HCT116 (cell line): ENCODE results near the gene NFKB1.

Experiments used
- EZH2 ChIP-seq: fragments of 200-600 bp; sonication (generic); IDR thresholded peaks from 2 replicates; pipeline ENCODE4 v1.6.1; 2017; ENCODE audit warnings: antibody characterized with exemption, mixed run types
- FOSL1 ChIP-seq: IDR thresholded peaks from 2 replicates; pipeline ENCODE4 v1.6.1; 2012; ENCODE audit warnings: low read depth
- POLR2A ChIP-seq: IDR thresholded peaks from 2 replicates; pipeline ENCODE4 v1.7.0; 2011; ENCODE audit warnings: borderline replicate concordance; ENCODE audit not compliant: insufficient read depth, insufficient read length; ENCODE audit errors: extremely low read depth
- RAD21 ChIP-seq: IDR thresholded peaks from 2 replicates; pipeline ENCODE4 v1.6.1; 2012; ENCODE audit warnings: low read depth, mild to moderate bottlenecking
- SRF ChIP-seq: IDR thresholded peaks from 2 replicates; pipeline ENCODE4 v1.6.1; 2012; ENCODE audit warnings: low read depth
- ZNF274 ChIP-seq: fragments of 200-500 bp; sonication (Bioruptor generic); IDR thresholded peaks from 2 replicates; pipeline ENCODE4 v1.6.1; 2014; ENCODE audit warnings: mild to moderate bottlenecking, low read depth, low read length, inconsistent platforms
- TF ChIP-seq, protein P1 (sequence below), 3 experiments: fragments of 200-600 bp in 1 of 3; sonication (generic) in 1 of 3; IDR thresholded peaks in 2 of 3; conservative IDR thresholded peaks in 1 of 3; 2 replicates each; pipeline ENCODE4 v1.5.1; 2012 to 2017; ENCODE audit warnings: low read depth in 2 of 3, low read length in 2 of 3, antibody characterized with exemption in 1 of 3, borderline replicate concordance in 1 of 3, control low read depth in 1 of 3, mild to moderate bottlenecking in 1 of 3, mixed read lengths in 1 of 3, mixed run types in 1 of 3, moderate library complexity in 1 of 3; ENCODE audit not compliant: insufficient read depth in 1 of 3
- TF ChIP-seq, protein P2 (sequence below): IDR thresholded peaks from 2 replicates; pipeline ENCODE4 v1.6.1; 2011; ENCODE audit warnings: mild to moderate bottlenecking, low read length, moderate library complexity; ENCODE audit not compliant: insufficient replicate concordance; ENCODE audit errors: extremely low read depth
- TF ChIP-seq, protein P3 (sequence below): IDR thresholded peaks from 2 replicates; pipeline ENCODE4 v1.6.1; 2012

GRCh38 chr4:102624505-102624904, 123.3 kb downstream of the NFKB1 start:
- TF ChIP-seq, protein P1, sequence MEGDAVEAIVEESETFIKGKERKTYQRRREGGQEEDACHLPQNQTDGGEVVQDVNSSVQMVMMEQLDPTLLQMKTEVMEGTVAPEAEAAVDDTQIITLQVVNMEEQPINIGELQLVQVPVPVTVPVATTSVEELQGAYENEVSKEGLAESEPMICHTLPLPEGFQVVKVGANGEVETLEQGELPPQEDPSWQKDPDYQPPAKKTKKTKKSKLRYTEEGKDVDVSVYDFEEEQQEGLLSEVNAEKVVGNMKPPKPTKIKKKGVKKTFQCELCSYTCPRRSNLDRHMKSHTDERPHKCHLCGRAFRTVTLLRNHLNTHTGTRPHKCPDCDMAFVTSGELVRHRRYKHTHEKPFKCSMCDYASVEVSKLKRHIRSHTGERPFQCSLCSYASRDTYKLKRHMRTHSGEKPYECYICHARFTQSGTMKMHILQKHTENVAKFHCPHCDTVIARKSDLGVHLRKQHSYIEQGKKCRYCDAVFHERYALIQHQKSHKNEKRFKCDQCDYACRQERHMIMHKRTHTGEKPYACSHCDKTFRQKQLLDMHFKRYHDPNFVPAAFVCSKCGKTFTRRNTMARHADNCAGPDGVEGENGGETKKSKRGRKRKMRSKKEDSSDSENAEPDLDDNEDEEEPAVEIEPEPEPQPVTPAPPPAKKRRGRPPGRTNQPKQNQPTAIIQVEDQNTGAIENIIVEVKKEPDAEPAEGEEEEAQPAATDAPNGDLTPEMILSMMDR (IDR thresholded peaks at IDR 0.05 in 2 of 3, conservative IDR thresholded peaks at IDR 0.05 in 1 of 3; ENCODE audit: borderline replicate concordance in 1 of 3, insufficient read depth in 1 of 3, low read depth in 2 of 3, low read length in 2 of 3): no peak
- TF ChIP-seq, protein P2, sequence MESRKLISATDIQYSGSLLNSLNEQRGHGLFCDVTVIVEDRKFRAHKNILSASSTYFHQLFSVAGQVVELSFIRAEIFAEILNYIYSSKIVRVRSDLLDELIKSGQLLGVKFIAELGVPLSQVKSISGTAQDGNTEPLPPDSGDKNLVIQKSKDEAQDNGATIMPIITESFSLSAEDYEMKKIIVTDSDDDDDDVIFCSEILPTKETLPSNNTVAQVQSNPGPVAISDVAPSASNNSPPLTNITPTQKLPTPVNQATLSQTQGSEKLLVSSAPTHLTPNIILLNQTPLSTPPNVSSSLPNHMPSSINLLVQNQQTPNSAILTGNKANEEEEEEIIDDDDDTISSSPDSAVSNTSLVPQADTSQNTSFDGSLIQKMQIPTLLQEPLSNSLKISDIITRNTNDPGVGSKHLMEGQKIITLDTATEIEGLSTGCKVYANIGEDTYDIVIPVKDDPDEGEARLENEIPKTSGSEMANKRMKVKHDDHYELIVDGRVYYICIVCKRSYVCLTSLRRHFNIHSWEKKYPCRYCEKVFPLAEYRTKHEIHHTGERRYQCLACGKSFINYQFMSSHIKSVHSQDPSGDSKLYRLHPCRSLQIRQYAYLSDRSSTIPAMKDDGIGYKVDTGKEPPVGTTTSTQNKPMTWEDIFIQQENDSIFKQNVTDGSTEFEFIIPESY: no peak
- TF ChIP-seq FOSL1 (no peak), ZNF274 (no peak), RAD21 (no peak), SRF (no peak), POLR2A (no peak), EZH2 (no peak)
- TF ChIP-seq, protein P3, sequence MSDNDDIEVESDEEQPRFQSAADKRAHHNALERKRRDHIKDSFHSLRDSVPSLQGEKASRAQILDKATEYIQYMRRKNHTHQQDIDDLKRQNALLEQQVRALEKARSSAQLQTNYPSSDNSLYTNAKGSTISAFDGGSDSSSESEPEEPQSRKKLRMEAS: no peak
